Adrenal gland (tissue), 5 donors: ENCODE results near the gene PCDHGA6.

Experiments
- POLR2A ChIP-seq, 2 donors: fragments of 450-650 bp; IDR thresholded peaks; one replicate each; pipeline ENCODE4 v1.6.1; 2017; ENCODE audit warnings: antibody characterized with exemption in 2 of 2, mild to moderate bottlenecking in 2 of 2, moderate library complexity in 1 of 2
- TF ChIP-seq, protein P1 (sequence below), 6 experiments: fragments of 450-650 bp in 4 of 6; fragments of 200-600 bp in 2 of 6; sonication (generic) in 1 of 6; IDR thresholded peaks; 1 replicate in 5 of 6; 2 replicates in 1 of 6; pipeline versions ENCODE4 v1.5.1 to v1.8.0; 2016 to 2021; ENCODE audit warnings: antibody characterized with exemption in 6 of 6, mild to moderate bottlenecking in 2 of 6, moderate library complexity in 1 of 6
- donor health status: DM: no; HTN: no; CAD: no.

DNA sequence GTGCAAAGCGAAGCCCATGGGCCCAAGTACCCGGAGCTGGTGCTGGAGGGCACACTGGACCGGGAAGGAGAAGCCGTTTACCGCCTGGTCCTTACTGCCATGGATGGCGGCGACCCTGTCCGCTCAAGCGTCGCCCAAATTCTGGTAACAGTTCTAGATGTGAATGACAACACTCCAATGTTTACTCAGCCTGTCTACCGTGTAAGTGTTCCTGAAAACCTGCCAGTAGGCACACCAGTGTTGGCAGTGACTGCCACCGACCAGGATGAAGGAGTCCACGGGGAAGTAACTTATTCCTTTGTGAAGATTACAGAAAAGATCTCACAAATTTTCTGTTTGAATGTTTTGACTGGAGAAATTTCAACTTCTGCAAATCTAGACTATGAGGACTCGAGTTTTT, 936 bp downstream of the PCDHGA6 start:
- TF ChIP-seq, protein P1, sequence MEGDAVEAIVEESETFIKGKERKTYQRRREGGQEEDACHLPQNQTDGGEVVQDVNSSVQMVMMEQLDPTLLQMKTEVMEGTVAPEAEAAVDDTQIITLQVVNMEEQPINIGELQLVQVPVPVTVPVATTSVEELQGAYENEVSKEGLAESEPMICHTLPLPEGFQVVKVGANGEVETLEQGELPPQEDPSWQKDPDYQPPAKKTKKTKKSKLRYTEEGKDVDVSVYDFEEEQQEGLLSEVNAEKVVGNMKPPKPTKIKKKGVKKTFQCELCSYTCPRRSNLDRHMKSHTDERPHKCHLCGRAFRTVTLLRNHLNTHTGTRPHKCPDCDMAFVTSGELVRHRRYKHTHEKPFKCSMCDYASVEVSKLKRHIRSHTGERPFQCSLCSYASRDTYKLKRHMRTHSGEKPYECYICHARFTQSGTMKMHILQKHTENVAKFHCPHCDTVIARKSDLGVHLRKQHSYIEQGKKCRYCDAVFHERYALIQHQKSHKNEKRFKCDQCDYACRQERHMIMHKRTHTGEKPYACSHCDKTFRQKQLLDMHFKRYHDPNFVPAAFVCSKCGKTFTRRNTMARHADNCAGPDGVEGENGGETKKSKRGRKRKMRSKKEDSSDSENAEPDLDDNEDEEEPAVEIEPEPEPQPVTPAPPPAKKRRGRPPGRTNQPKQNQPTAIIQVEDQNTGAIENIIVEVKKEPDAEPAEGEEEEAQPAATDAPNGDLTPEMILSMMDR (IDR thresholded peaks at IDR 0.05), result no peak
- no peak for TF ChIP-seq POLR2A (IDR thresholded peaks at IDR 0.05)
